Calu3 (cell line): ENCODE data around the gene ZNF254. TPM values are rescaled to one million over a fixed set of nuclear protein-coding genes. Genes with fewer than 3 reads are reported as not detected.

Experiments used
- BruUV-seq: library from RNA; stranded (reverse); fragments of 400-500 nt; replicated peaks from 2 replicates; lab custom pipeline; 2021; lab: Mats Ljungman, UMichigan
- CTCF ChIA-PET: fragments of 300-600 bp; sonication (Branson Sonifier 250); formaldehyde crosslinking; loops from one replicate; lab custom pipeline; 2022; ENCODE audit warnings: antibody characterized with exemption; lab: Charles Lee
- DNase-seq: peaks from one replicate; pipeline ENCODE4 v3.0.0; 2022
- H3K27ac Mint-ChIP-seq: one replicate; pipeline ENCODE4 v1.8.0; 2022; ENCODE audit warnings: mixed read lengths; ENCODE audit not compliant: unreplicated experiment
- H3K27me3 Mint-ChIP-seq: one replicate; pipeline ENCODE4 v1.8.0; 2022; ENCODE audit warnings: mixed read lengths; ENCODE audit not compliant: unreplicated experiment
- H3K36me3 Mint-ChIP-seq: one replicate; pipeline ENCODE4 v1.8.0; 2022; ENCODE audit warnings: mild to moderate bottlenecking, moderate library complexity, mixed read lengths; ENCODE audit not compliant: insufficient read depth, unreplicated experiment
- H3K4me1 Mint-ChIP-seq: one replicate; pipeline ENCODE4 v1.8.0; 2022; ENCODE audit warnings: mild to moderate bottlenecking, low read depth, mixed read lengths; ENCODE audit not compliant: unreplicated experiment
- H3K4me3 Mint-ChIP-seq: one replicate; pipeline ENCODE4 v1.8.0; 2022; ENCODE audit warnings: mild to moderate bottlenecking, low read depth, moderate library complexity, mixed read lengths; ENCODE audit not compliant: unreplicated experiment
- H3K9me3 Mint-ChIP-seq: one replicate; pipeline ENCODE4 v1.8.0; 2022; ENCODE audit warnings: low read depth, mixed read lengths; ENCODE audit not compliant: unreplicated experiment
- CTCF ChIP-seq: fragments of 200-600 bp; IDR thresholded peaks from one replicate; pipeline ENCODE4 v1.8.0; 2022; ENCODE audit warnings: antibody characterized with exemption; ENCODE audit not compliant: unreplicated experiment
- intact Hi-C: fragments of 100-400 bp; cut with micrococcal nuclease; formaldehyde crosslinking; loops from one replicate; pipeline ENCODE4 v1.10.0; 2022; ENCODE audit not compliant: unreplicated experiment
- total RNA-seq: library from RNA; stranded (reverse); gene quantifications from 2 replicates; pipeline ENCODE4 v1.2.3, GENCODE V29; 2022

The ZNF254 gene
- total RNA-seq, 1 experiment from 2014 or later = 14.5 TPM

GRCh38 chr19:24064175-24064574 is 22.8 kb upstream of the ZNF254 start:
- BruUV-seq = no TSS peak
- peaks cover 24% of the 10 kb centered on the region for H3K36me3 Mint-ChIP-seq
- H3K27ac Mint-ChIP-seq = no peak overlapping the region

GRCh38 chr19:24065243-24065642 is 21.7 kb upstream of the ZNF254 start:
- no peak for TF ChIP-seq CTCF
- Mint-ChIP-seq H3K9me3 (no peaks in the 10 kb centered on the region), H3K4me1 (peaks cover 8% of the 10 kb centered on the region), H3K27ac (no peak overlapping the region), H3K4me3 (no peak overlapping the region), H3K27me3 (no peaks in the 10 kb centered on the region), H3K36me3 (peaks cover 22% of the 10 kb centered on the region)
- BruUV-seq = no TSS peak
- intact Hi-C loops = no loop called here
- CTCF ChIA-PET = no interaction called here
- no peak for DNase-seq

More at GRCh38 chr19:24064175-24064574, 22.8 kb upstream of the ZNF254 start:
- H3K9me3 Mint-ChIP-seq = no peaks in the 10 kb centered on the region
- peaks cover 9% of the 10 kb centered on the region for H3K4me1 Mint-ChIP-seq
- no peak overlapping the region for H3K4me3 Mint-ChIP-seq
- intact Hi-C loops = no loop called here
- no peak for TF ChIP-seq CTCF
- CTCF ChIA-PET = no interaction called here
- no peak for DNase-seq
- no peaks in the 10 kb centered on the region for H3K27me3 Mint-ChIP-seq

- Mint-ChIP-seq H3K27me3 (no peaks in the 10 kb centered on the region), H3K4me3 (no peak overlapping the region), H3K4me1 (no peaks in the 10 kb centered on the region), H3K27ac (no peak overlapping the region), H3K36me3 (peaks cover 15% of the 10 kb centered on the region), H3K9me3 (no peaks in the 10 kb centered on the region)
- CTCF ChIA-PET = no interaction called here
- no peak for TF ChIP-seq CTCF
- no peak for DNase-seq
- intact Hi-C loops = no loop called here
- no TSS peak for BruUV-seq
Observed at GRCh38 chr19:24065865-24066604, 21.0 kb upstream of the ZNF254 start.

- Mint-ChIP-seq H3K27me3 (no peaks in the 10 kb centered on the region), H3K36me3 (peaks cover 16% of the 10 kb centered on the region), H3K4me1 (no peaks in the 10 kb centered on the region), H3K4me3 (no peak overlapping the region), H3K9me3 (peaks cover 5% of the 10 kb centered on the region), H3K27ac (no peak overlapping the region)
- CTCF ChIA-PET = no interaction called here
- DNase-seq = no peak
- no peak for TF ChIP-seq CTCF
- intact Hi-C loops = no loop called here
- BruUV-seq = no TSS peak
Observed at GRCh38 chr19:24069905-24070657, 16.9 kb upstream of the ZNF254 start.
